Right ventricle myocardium inferior (tissue), 1 donor: ENCODE data around the gene UPB1. TPM values are rescaled to one million over a fixed set of nuclear protein-coding genes. Genes with fewer than 3 reads are reported as not detected.
A peak's percentile ranks its signal among the peaks of the same experiment; 100 is the strongest.
"Not testable (repeated sequence)": the region's sequence is repeated elsewhere in the genome, so short reads cannot be mapped to it uniquely, and the experiment has no call there.

Experiments used
- ATAC-seq: fragments of 200-7000 bp; cut with Tn5 transposase; one replicate; pipeline ENCODE4 v1.9.1; 2020; ENCODE audit warnings: mild to moderate bottlenecking, moderate library complexity
- DNase-seq: peaks from one replicate; pipeline ENCODE4 v3.0.0; 2021; ENCODE audit errors: missing footprints
- intact Hi-C: fragments of 100-400 bp; cut with DNase I; formaldehyde crosslinking; loops from one replicate; pipeline ENCODE4 v1.11.0; 2022
- total RNA-seq: library from RNA; stranded (reverse); fragmentation: NEBNext Ultra II Directional; extraction: Animal tissue kit (Norgen Biotek cat#: 25700); gene quantifications from one replicate; pipeline ENCODE4 v1.2.1, GENCODE V29; 2021
- donor health status: DM: no; HTN: yes; CAD: no; lungs with severe emphysema.

The UPB1 gene
- total RNA-seq, 1 donor from 2014 or later = 1.3 TPM

GRCh38 chr22:24473284-24473683 lies 21.8 kb upstream of the UPB1 start:
- DNase-seq (no peak), ATAC-seq (no peak)
- intact Hi-C loops = no loop called here

DNA sequence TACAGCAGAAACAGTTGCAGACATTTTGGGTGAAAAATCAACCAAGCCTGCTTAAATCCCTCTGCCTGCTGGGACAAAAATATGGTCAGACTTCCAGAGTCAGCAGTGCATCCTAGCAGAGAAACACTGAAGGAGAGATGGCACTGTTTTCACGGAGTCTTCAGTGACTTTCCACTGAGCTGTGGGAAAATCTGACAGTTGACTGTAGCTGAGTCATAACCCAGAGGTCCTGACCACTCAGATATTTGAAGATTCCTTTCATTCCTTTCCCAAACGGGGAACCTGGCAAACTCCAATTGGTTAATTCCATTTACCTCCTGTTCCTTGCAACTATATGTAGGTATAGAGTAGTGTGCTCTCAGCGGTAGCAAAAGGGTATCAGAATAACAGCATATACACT lies 20.9 kb upstream of the UPB1 start:
- ATAC-seq (no peak), DNase-seq (no peak)
- intact Hi-C loops = no loop called here

GRCh38 chr22:24474649-24475255 lies 20.4 kb upstream of the UPB1 start:
- ATAC-seq = no peak
- intact Hi-C loops = no loop called here
- no peak for DNase-seq

GRCh38 chr22:24481641-24482040 lies 13.5 kb upstream of the UPB1 start:
- ATAC-seq (no peak), DNase-seq (no peak)
- intact Hi-C loops = no loop called here

DNA sequence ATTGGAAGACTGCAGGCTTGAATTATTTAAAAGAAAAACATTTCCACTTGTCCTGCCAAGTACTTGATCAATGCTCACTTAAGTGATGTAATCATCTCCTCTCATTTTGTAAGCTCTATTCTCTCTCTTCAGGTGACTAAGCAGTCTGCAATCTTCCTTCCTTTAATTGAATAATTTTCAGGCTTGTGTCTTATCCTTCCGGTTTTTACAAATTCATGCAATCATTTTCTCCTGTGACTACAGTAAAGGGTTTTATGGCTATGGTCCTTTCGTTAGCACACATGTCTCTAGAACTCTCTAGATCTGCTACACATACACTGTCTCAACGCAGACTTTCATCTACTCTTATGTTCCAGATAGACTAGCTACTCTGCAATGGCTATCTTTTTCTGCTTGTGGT lies 12.6 kb upstream of the UPB1 start:
- ATAC-seq (no peak), DNase-seq (no peak)
- intact Hi-C loops = no loop called here

GRCh38 chr22:24482998-24483397 lies 12.1 kb upstream of the UPB1 start:
- intact Hi-C loops = no loop called here
- DNase-seq = no peak
- no peak for ATAC-seq

DNA sequence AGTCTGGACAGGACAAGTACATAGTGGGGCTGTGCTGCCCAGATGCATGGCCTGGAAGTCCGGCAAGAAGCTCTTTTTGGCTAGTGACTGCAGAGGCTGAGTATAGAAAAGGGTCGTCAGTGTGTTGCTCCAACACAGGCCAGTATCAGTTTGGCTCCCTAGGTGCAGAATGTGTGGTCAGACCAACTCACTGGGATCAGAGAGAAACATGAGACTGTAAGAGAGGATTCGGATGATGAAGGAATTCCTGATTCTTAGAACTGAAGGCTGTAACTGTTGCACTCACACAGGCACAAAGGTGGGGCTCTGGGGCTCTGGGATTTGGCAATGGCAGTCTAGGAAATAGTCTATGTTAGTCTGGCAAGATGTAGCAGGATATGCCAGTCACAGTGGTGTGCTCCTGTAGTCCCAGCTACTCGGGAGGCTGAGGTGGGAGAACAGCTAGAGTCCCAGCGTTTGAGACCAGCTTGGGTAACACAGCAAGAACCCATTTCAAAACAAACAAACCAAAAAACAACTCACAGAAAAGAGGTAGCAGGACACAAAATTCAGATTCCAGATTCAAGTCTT lies 11.1 kb upstream of the UPB1 start:
- intact Hi-C loops = no loop called here
- ATAC-seq (no peak), DNase-seq (no peak)

DNA sequence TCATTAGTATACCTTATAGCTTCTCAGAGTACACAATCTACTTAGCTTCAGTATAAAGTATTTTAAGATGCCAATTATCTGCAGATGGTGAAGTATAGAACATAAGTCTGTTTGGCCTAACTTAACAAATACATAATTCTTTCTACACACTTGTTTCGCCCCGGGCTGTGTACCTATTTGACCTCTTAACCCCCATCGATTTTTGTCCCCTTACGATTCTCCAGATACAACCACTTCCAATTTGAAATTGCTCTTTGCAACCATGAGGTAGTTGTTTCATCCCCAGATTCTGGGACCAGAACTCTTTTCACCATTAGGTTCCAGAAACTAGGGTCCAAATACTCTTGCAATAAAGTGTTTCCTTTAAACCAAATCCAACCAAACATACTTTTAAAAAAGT lies 10.0 kb upstream of the UPB1 start:
- intact Hi-C loops = no loop called here
- DNase-seq = no peak
- ATAC-seq = no peak

DNA sequence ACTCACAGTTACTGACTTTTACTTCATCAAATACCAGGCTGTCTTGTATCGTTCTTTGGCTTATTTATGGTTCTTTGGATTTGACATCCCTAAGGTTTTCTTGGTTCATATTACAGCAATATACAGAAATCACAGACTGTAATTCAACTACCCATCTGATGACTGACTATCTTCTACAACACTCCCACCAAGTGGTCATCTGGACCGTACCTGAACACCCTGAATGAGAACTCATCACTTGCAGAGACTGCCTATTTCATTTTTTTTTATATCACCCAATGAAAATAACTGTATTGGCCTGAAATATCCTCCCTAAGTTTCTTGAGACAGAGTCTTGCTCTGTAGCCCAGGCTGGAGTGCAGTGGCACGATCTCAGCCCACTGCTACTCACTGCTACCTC lies 9.5 kb upstream of the UPB1 start:
- DNase-seq (no peak), ATAC-seq (peak; percentile 69)
- intact Hi-C loops = no loop called here

DNA sequence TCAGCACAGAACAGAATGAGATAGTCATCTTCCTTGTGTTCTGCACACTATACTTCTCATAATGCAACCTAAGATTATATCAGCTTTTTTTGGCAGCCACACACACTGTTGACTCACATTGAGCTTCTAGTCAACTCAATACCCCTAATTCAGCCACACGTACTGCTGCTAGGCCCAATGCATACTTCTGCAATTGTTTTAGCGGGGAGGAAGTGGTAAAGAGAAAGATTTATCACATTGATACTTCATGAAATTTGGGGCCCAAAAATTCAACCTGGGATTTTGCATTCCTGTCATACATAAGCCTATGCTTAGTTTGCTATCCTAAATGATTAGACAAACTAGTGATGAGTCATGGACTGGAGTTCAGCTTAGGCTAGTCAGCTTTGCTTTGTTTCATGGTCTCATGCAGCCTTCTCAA lies 8.6 kb upstream of the UPB1 start:
- no peak for DNase-seq
- intact Hi-C loops = no loop called here
- no peak for ATAC-seq

DNA sequence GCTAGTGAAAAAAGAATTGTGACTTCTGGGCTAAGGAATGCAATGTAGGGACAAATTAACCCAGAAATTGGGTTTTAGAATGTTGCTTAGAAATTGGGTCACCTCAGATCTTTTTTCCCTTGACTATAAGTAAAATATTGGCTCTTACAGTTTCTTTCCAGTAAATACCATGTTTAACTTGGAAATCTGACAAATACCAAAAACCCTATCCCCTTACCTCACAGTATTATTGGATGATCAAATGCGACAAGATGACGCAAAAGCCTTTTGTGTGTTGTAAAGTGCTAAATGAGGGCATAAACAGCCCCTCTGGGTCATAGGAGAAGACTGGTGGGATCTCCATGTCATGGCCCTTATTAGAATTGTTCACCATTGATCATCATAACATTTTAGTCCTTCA lies 6.1 kb upstream of the UPB1 start:
- no peak for DNase-seq
- no peak for ATAC-seq
- intact Hi-C loops = no loop called here

GRCh38 chr22:24489434-24489833 lies 5.7 kb upstream of the UPB1 start:
- ATAC-seq, DNase-seq, intact Hi-C loops: not testable (repeated sequence)

DNA sequence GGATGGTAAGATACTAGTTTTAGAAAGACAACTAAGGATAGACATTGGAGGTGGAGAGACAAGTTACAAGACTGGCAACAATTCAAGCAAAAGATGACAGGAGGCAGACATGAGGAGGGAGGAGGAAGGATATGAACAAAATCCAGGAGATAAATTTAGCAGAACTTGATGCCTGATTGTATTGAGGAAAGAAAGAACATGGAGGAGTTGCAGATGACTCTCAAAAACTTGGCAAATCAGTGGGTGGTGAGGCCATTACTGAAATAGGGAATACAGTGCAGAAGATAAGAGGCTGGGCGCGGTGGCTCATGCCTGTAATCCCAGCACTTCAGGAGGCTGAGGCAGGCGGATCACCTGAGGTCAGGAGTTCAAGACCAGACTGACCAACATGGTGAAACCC lies 2.7 kb upstream of the UPB1 start:
- intact Hi-C loops = no loop called here
- DNase-seq = no peak
- ATAC-seq = no peak

- ATAC-seq (no peak), DNase-seq (no peak)
- intact Hi-C loops = no loop called here
Measured at GRCh38 chr22:24494167-24494527, 985 bp upstream of the UPB1 start.

DNA sequence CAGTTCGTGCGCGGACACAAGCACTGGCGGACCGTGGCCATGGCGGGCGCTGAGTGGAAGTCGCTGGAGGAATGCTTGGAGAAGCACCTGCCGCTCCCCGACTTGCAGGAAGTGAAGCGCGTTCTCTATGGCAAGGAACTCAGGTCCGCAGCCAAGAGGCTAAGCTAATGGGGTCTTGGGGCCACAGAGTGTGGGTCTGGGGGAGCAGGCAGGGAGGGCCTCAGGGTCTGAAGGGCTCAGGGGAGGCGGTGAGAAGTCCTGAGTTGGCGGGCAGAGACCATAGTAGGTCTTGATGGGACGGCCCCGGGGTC lies 188 bp downstream of the UPB1 start:
- no peak for ATAC-seq
- DNase-seq = no peak
- intact Hi-C loops = loop anchor here (5.0 kb wide), 1 partner anchor 223 kb away; the partner anchor contains the start of gene SPECC1L

- intact Hi-C loops = loop anchor here (5.0 kb wide), 1 partner anchor 224 kb away; the partner anchor contains the start of gene SPECC1L
- ATAC-seq (no peak), DNase-seq (no peak)
Measured at GRCh38 chr22:24496234-24496633, 1.1 kb downstream of the UPB1 start.

GRCh38 chr22:24496661-24497060 lies 1.5 kb downstream of the UPB1 start:
- ATAC-seq (no peak), DNase-seq (no peak)
- intact Hi-C loops = loop anchor here (5.0 kb wide), 1 partner anchor 224 kb away; the partner anchor contains the start of gene SPECC1L

GRCh38 chr22:24497841-24498258 lies 2.7 kb downstream of the UPB1 start:
- intact Hi-C loops = loop anchor here (5.0 kb wide), 1 partner anchor 226 kb away; the partner anchor contains the start of gene SPECC1L
- no peak for DNase-seq

GRCh38 chr22:24498824-24499223 lies 3.7 kb downstream of the UPB1 start:
- DNase-seq = no peak
- no peak for ATAC-seq
- intact Hi-C loops = loop anchor here (5.0 kb wide), 1 partner anchor 227 kb away; the partner anchor contains the start of gene SPECC1L

More at GRCh38 chr22:24497841-24498258, 2.7 kb downstream of the UPB1 start:
- no peak for ATAC-seq

DNA sequence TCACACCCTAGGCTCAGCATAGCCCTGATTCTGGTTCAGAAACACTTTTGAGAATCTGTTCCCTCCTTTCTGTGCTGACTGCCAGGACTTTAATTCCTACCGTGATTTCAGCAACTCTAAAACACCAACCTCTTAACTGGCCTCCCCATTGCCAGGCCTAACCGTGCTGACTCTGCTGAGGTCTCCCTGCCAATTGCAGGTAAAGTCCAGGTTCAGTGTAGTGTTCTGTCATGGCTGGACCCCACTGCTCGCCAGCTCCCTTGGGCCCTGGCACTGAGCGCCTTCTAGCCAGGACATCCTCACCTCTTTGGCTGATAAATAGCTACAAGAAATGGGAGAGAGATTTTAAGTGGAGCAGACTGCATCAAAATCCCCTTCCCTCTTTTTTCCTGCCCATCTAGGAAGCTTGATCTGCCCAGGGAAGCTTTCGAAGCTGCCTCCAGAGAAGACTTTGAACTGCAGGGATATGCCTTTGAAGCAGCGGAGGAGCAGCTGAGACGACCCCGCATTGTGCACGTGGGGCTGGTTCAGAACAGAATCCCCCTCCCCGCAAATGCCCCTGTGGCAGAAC lies 4.7 kb downstream of the UPB1 start:
- ATAC-seq = no peak
- intact Hi-C loops = loop anchor here (5.0 kb wide), 2 partner anchors 77 to 227 kb away; partner anchors contain the start of gene SPECC1L

More for the DNA sequence above, 4.7 kb downstream of the UPB1 start:
- DNase-seq = no peak
